Measurements from ENCODE around the gene TBX5. TPM values are rescaled to one million over a fixed set of nuclear protein-coding genes. Genes with fewer than 3 reads are reported as not detected.

The TBX5 gene
- total and polyA plus RNA-seq, 12 donors = 0.07 to 0.27 (median 0.14) TPM; not detected in 8

- Histone ChIP-seq H3K4me1 (replicated peaks in 1 of 2) (no peaks in the 10 kb centered on the region), H3K27ac (no peak overlapping the region), H3K36me3 (replicated peaks in 1 of 2) (no peaks in the 10 kb centered on the region), H3K27me3 (peaks cover 50% of the 10 kb centered on the region), H3K4me3 (no peak overlapping the region), H3K9me3 (replicated peaks in 1 of 3) (no peaks in the 10 kb centered on the region)
- intact Hi-C loops (cut with DNase I) = no loop called here
- DNase-seq = no peak
- TF ChIP-seq, protein P1, sequence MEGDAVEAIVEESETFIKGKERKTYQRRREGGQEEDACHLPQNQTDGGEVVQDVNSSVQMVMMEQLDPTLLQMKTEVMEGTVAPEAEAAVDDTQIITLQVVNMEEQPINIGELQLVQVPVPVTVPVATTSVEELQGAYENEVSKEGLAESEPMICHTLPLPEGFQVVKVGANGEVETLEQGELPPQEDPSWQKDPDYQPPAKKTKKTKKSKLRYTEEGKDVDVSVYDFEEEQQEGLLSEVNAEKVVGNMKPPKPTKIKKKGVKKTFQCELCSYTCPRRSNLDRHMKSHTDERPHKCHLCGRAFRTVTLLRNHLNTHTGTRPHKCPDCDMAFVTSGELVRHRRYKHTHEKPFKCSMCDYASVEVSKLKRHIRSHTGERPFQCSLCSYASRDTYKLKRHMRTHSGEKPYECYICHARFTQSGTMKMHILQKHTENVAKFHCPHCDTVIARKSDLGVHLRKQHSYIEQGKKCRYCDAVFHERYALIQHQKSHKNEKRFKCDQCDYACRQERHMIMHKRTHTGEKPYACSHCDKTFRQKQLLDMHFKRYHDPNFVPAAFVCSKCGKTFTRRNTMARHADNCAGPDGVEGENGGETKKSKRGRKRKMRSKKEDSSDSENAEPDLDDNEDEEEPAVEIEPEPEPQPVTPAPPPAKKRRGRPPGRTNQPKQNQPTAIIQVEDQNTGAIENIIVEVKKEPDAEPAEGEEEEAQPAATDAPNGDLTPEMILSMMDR (IDR thresholded peaks at IDR 0.05) = no peak
- WGBS, 4 donors = 46 to 64% (median 50%) methylated on average over 5 of the region's 5 CpGs
These were observed 13.0 kb downstream of the TBX5 start for GRCh38 chr12:114392909-114393308.

- Histone ChIP-seq H3K27ac (no peak overlapping the region), H3K9me3 (replicated peaks in 1 of 3) (no peaks in the 10 kb centered on the region), H3K36me3 (replicated peaks in 1 of 2) (no peaks in the 10 kb centered on the region), H3K4me1 (replicated peaks in 1 of 2) (no peaks in the 10 kb centered on the region), H3K27me3 (peaks cover 31% of the 10 kb centered on the region), H3K4me3 (no peak overlapping the region)
- DNase-seq = no peak
- intact Hi-C loops (cut with DNase I) = no loop called here
- TF ChIP-seq, protein P1 (IDR thresholded peaks at IDR 0.05) = no peak
- TF ChIP-seq POLR2A (IDR thresholded peaks at IDR 0.05) = no peak
- WGBS, 4 donors = 28 to 34% (median 33%) methylated on average over 4 of the region's 4 CpGs
These were observed 14.9 kb downstream of the TBX5 start for GRCh38 chr12:114391088-114391487.

GRCh38 chr12:114384739-114385138, 21.2 kb downstream of the TBX5 start:
- H3K4me3 ChIP-seq = no peak overlapping the region
- 52 to 70% (median 64%) methylated on average over 4 of the region's 4 CpGs for WGBS, 4 donors
- H3K36me3 ChIP-seq (replicated peaks in 1 of 2) = no peaks in the 10 kb centered on the region
- no peak for DNase-seq
- intact Hi-C loops (cut with DNase I) = no loop called here
- no peak overlapping the region for H3K27ac ChIP-seq
- TF ChIP-seq, protein P1 (IDR thresholded peaks at IDR 0.05) = no peak
- no peak for TF ChIP-seq POLR2A (IDR thresholded peaks at IDR 0.05)
- no peaks in the 10 kb centered on the region for H3K9me3 ChIP-seq (replicated peaks in 1 of 3)
- H3K4me1 ChIP-seq (replicated peaks in 1 of 2) = no peaks in the 10 kb centered on the region
- peaks cover 6% of the 10 kb centered on the region for H3K27me3 ChIP-seq

DNA sequence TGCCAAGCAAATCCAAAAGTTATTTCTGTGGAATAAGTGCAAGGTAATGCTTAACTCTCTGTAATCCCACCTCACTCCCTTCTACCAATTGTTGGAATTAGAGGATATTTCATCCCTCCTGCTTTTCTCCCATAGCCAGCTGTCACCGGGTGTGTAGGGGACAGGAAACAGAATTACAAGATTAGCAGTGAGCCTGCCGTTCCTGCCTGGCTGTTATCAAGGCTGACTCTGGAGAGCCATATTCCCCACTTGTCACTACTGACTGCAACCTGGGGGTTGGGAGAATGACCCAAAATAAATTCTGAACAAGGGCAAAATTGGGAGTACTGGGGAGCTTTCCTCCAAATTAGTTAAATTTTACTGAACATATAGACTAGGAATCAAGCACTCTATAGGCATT, 24.8 kb downstream of the TBX5 start:
- Histone ChIP-seq H3K27ac (no peak overlapping the region), H3K27me3 (peaks cover 9% of the 10 kb centered on the region), H3K4me3 (no peak overlapping the region), H3K9me3 (replicated peaks in 1 of 3) (no peaks in the 10 kb centered on the region), H3K36me3 (replicated peaks in 1 of 2) (no peaks in the 10 kb centered on the region), H3K4me1 (replicated peaks in 1 of 2) (no peaks in the 10 kb centered on the region)
- TF ChIP-seq POLR2A (IDR thresholded peaks at IDR 0.05) = no peak
- TF ChIP-seq, protein P1 (IDR thresholded peaks at IDR 0.05) = no peak
- intact Hi-C loops (cut with DNase I) = no loop called here
- DNase-seq = no peak
- WGBS, 4 donors = 33 to 39% (median 34%) methylated on average over 2 of the region's 2 CpGs
